SK-N-SH (cell line): ENCODE measurements around the gene MS4A10. TPM values are rescaled to one million over a fixed set of nuclear protein-coding genes. Genes with fewer than 3 reads are reported as not detected.

Experiments
- CTCF ChIA-PET: fragments of 300-600, 350-600 bp; formaldehyde crosslinking; extraction: SDS; loops from one replicate; lab custom pipeline; 2021; lab: Yijun Ruan, JAX
- POLR2A ChIA-PET: fragments of 350-600 bp; sonication (Branson Sonifier 250); formaldehyde crosslinking; extraction: SDS; loops from one replicate; lab custom pipeline; 2020; ENCODE audit warnings: antibody characterized with exemption, inconsistent platforms; lab: Yijun Ruan, JAX
- DNase-seq: peaks from one replicate; pipeline ENCODE4 v3.0.0; 2012
- H2AFZ ChIP-seq: fragments of 200-600 bp; sonication (generic); 2 replicates; pipeline ENCODE4 v1.8.1; 2016; ENCODE audit warnings: antibody characterized with exemption, mild to moderate bottlenecking, low read depth
- H3F3A ChIP-seq: fragments of 200-600 bp; sonication (generic); replicated peaks from 2 replicates; pipeline ENCODE3; 2016; ENCODE audit warnings: antibody characterized with exemption, mild to moderate bottlenecking; ENCODE audit not compliant: insufficient read depth
- H3K27ac ChIP-seq, 2 experiments: fragments of 200-500 bp in 1 of 2; fragments of 200-600 bp in 1 of 2; sonication (Bioruptor generic) in 1 of 2; sonication (generic), shearing (Covaris generic) in 1 of 2; 2 replicates each; pipeline versions ENCODE4 v1.5.1 to v1.6.1; 2014 to 2016; ENCODE audit warnings: low read depth in 2 of 2, inconsistent platforms in 1 of 2, low read length in 1 of 2, mild to moderate bottlenecking in 1 of 2, mixed read lengths in 1 of 2
- H3K27me3 ChIP-seq: fragments of 200-600 bp; sonication (generic), shearing (Covaris generic); 2 replicates; pipeline ENCODE4 v1.6.1; 2016; ENCODE audit warnings: mixed run types; ENCODE audit not compliant: insufficient read depth
- H3K36me3 ChIP-seq, 2 experiments: fragments of 200-500 bp in 1 of 2; fragments of 200-600 bp in 1 of 2; sonication (Bioruptor generic) in 1 of 2; sonication (generic) in 1 of 2; replicated peaks in 1 of 2; 2 replicates each; pipeline versions ENCODE3 to v1.5.1; 2014 to 2016; ENCODE audit warnings: low read length in 1 of 2, mild to moderate bottlenecking in 1 of 2; ENCODE audit not compliant: insufficient read depth in 2 of 2, control insufficient read depth in 1 of 2
- H3K4me1 ChIP-seq, 2 experiments: fragments of 200-500 bp in 1 of 2; fragments of 200-600 bp in 1 of 2; sonication (Bioruptor generic) in 1 of 2; sonication (generic), shearing (Covaris generic) in 1 of 2; 2 replicates each; pipeline versions ENCODE4 v1.5.1 to v1.6.1; 2014 to 2016; ENCODE audit warnings: low read depth in 1 of 2, low read length in 1 of 2, mixed run types in 1 of 2; ENCODE audit not compliant: insufficient read depth in 2 of 2, control insufficient read depth in 1 of 2
- H3K4me2 ChIP-seq: fragments of 200-600 bp; sonication (generic), shearing (Covaris generic); 2 replicates; pipeline ENCODE4 v1.6.1; 2017; ENCODE audit warnings: mixed run types
- H3K4me3 ChIP-seq, 2 experiments: fragments of 200-500 bp in 1 of 2; fragments of 200-600 bp in 1 of 2; sonication (Bioruptor generic) in 1 of 2; sonication (generic), shearing (Covaris generic) in 1 of 2; 2 replicates each; pipeline versions ENCODE4 v1.5.1 to v1.8.1; 2014 to 2016; ENCODE audit warnings: low read depth in 2 of 2, inconsistent platforms in 1 of 2, low read length in 1 of 2, mild to moderate bottlenecking in 1 of 2, mixed read lengths in 1 of 2, moderate library complexity in 1 of 2
- H3K79me2 ChIP-seq: fragments of 200-600 bp; sonication (generic); 2 replicates; pipeline ENCODE4 v1.8.1; 2017; ENCODE audit warnings: mild to moderate bottlenecking; ENCODE audit not compliant: insufficient read depth
- H3K9ac ChIP-seq: fragments of 200-600 bp; sonication (generic); 2 replicates; pipeline ENCODE4 v1.6.1; 2017; ENCODE audit warnings: mixed run types
- H3K9me2 ChIP-seq: fragments of 200-600 bp; sonication (generic); 2 replicates; pipeline ENCODE4 v1.6.1; 2017; ENCODE audit warnings: mixed run types
- H3K9me3 ChIP-seq: fragments of 200-600 bp; sonication (generic); 2 replicates; pipeline ENCODE4 v1.6.1; 2017; ENCODE audit warnings: mixed run types, mild to moderate bottlenecking, moderate library complexity
- H4K20me1 ChIP-seq: fragments of 200-600 bp; sonication (generic); 2 replicates; pipeline ENCODE4 v1.6.1; 2017; ENCODE audit warnings: mild to moderate bottlenecking, mixed run types; ENCODE audit not compliant: insufficient read depth
- CHD2 ChIP-seq: fragments of 150-350 bp; IDR thresholded peaks from 2 replicates; pipeline ENCODE4 v1.6.1; 2018; ENCODE audit warnings: low read length; ENCODE audit not compliant: partially characterized antibody
- EZH2phosphoT487 ChIP-seq: fragments of 200-600 bp; sonication (generic); IDR thresholded peaks from 2 replicates; pipeline ENCODE4 v1.6.1; 2017; ENCODE audit warnings: low read depth, mixed run types, mild to moderate bottlenecking, antibody characterized with exemption, moderate library complexity, borderline replicate concordance
- GABPA ChIP-seq: IDR thresholded peaks from 2 replicates; pipeline ENCODE4 v1.4.0; 2012; ENCODE audit warnings: low read depth, mild to moderate bottlenecking
- POLR2AphosphoS5 ChIP-seq: IDR thresholded peaks from 2 replicates; pipeline ENCODE4 v1.6.1; 2012; ENCODE audit warnings: low read depth, low read length
- RCOR1 ChIP-seq: fragments of 150-350 bp; IDR thresholded peaks from 2 replicates; pipeline ENCODE4 v1.6.1; 2017; ENCODE audit warnings: antibody characterized with exemption, low read length
- RXRA ChIP-seq: IDR thresholded peaks from 2 replicates; pipeline ENCODE4 v1.4.0; 2012; ENCODE audit warnings: low read depth, mild to moderate bottlenecking, borderline replicate concordance
- SIN3A ChIP-seq: IDR thresholded peaks from 2 replicates; pipeline ENCODE4 v1.6.1; 2012; ENCODE audit warnings: low read depth, mild to moderate bottlenecking, low read length, moderate library complexity, borderline replicate concordance
- SMC3 ChIP-seq: IDR thresholded peaks from 2 replicates; pipeline ENCODE4 v1.6.1; 2012; ENCODE audit warnings: low read depth, low read length, improper control_type of control experiment
- YY1 ChIP-seq: IDR thresholded peaks from 2 replicates; pipeline ENCODE4 v1.4.0; 2012; ENCODE audit warnings: low read depth, mild to moderate bottlenecking
- WGBS: methylation state at CpG from one replicate; pipeline ENCODE4 v1.1.6; 2017; ENCODE audit warnings: low lambda C conversion rate; 5-methylcytosine and 5-hydroxymethylcytosine counted together
- polyA plus RNA-seq, 3 experiments: library from polyadenylated mRNA; depleted of rRNA; stranded (reverse); fragments of >200 nt; gene quantifications; 2 replicates each; pipeline ENCODE4 v1.2.3, GENCODE V29; 2012
- TF ChIP-seq, protein P1 (sequence below): IDR thresholded peaks from 2 replicates; pipeline ENCODE4; 2012
- TF ChIP-seq, protein P2 (sequence below): IDR thresholded peaks from 2 replicates; pipeline ENCODE4 v1.4.0; 2012; ENCODE audit warnings: low read depth
- TF ChIP-seq, protein P3 (sequence below): fragments of 200-600 bp; sonication (generic); IDR thresholded peaks from 2 replicates; pipeline ENCODE4 v1.6.1; 2017; ENCODE audit warnings: antibody characterized with exemption, mild to moderate bottlenecking, moderate library complexity
- TF ChIP-seq, protein P4 (sequence below): fragments of 150-350 bp; IDR thresholded peaks from 2 replicates; pipeline ENCODE4 v1.6.1; 2016; ENCODE audit warnings: mild to moderate bottlenecking, low read depth, low read length
- TF ChIP-seq, protein P5 (sequence below): fragments of 150-350 bp; IDR thresholded peaks from 2 replicates; pipeline ENCODE4 v1.6.1; 2017; ENCODE audit warnings: antibody characterized with exemption, low read length, low read depth, borderline replicate concordance
- TF ChIP-seq, protein P6 (sequence below): IDR thresholded peaks from 2 replicates; pipeline ENCODE4 v1.6.1; 2012; ENCODE audit warnings: mild to moderate bottlenecking, low read depth, low read length, moderate library complexity

MS4A10 gene
- polyA plus RNA-seq, 1 of the 3 experiments (the other 2 are of a cell fraction), result not detected

DNA sequence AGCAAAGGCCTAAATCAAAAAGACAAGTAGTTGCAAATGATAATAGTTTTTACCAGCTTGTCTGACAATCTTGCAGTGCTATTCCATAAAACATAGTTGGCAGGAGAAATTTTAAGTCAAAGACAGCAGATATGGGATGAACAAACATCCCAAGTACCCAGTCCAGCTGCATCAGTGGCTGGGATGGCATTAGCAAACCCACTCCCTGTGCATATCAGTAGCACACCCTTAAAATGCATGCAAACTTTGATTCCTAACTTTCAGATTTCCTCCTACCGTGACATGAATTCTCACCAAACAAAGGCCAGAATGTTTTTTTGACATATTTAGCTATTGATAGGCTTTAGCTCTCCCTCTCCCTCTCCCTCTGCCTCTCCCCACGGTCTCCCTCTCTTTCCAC, 29.0 kb downstream of the MS4A10 start:
- H2AFZ ChIP-seq, result no peak overlapping the region
- no peak overlapping the region for H3K27ac ChIP-seq
- POLR2A ChIA-PET, result no interaction called here
- no peaks in the 10 kb centered on the region for H3K36me3 ChIP-seq
- H3K9me2 ChIP-seq, result no peaks in the 10 kb centered on the region
- no peak overlapping the region for H3K4me2 ChIP-seq
- DNase-seq, result no peak
- TF ChIP-seq, protein P1, sequence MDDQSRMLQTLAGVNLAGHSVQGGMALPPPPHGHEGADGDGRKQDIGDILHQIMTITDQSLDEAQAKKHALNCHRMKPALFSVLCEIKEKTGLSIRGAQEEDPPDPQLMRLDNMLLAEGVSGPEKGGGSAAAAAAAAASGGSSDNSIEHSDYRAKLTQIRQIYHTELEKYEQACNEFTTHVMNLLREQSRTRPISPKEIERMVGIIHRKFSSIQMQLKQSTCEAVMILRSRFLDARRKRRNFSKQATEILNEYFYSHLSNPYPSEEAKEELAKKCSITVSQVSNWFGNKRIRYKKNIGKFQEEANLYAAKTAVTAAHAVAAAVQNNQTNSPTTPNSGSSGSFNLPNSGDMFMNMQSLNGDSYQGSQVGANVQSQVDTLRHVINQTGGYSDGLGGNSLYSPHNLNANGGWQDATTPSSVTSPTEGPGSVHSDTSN, result no peak
- TF ChIP-seq SMC3 (no peak), GABPA (no peak)
- H3F3A ChIP-seq, result no peaks in the 10 kb centered on the region
- H3K4me3 ChIP-seq, result no peak overlapping the region
- CTCF ChIA-PET, result interaction anchor here (1.6 to 2.0 kb wide), 2 partner anchors 11 to 17 kb away, joined by 3 to 7 read pairs; no protein-coding TSS in a partner anchor
- no peaks in the 10 kb centered on the region; the same call in 1 of the 2 replicates for H3K27me3 ChIP-seq
- no peak overlapping the region for H3K9ac ChIP-seq
- H3K9me3 ChIP-seq, result no peaks in the 10 kb centered on the region; the same call in 1 of the 2 replicates
- 31% methylated on average over 2 of the region's 2 CpGs for WGBS
- H3K4me1 ChIP-seq, result no peaks in the 10 kb centered on the region
- H3K79me2 ChIP-seq, result no peaks in the 10 kb centered on the region
- no peaks in the 10 kb centered on the region for H4K20me1 ChIP-seq

DNA sequence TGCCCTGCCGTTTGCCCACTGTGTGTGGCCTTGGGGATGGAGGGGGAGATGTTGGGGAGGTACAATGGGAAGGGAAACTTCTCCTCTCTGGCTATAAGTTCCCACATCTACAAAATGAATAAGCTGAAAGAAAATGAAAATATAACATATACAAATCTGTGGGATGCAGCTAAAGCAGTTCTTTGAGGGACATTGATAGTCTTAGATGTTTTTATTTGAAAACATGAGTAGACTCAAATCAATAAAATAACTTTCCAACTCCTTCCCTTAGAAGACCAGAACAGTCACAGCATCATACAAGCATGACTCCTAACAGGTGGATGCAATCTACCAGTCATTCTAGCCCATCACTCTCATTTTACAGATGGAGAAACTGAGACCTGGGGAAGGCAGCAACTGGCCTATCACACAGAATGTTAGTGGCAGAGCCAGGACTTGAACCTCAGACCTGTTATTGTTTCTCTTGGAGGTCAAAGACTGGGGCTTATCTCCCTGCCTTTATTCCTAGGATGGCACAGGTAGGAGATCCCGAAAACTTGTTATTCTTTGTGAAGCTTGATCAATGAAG, 31.5 kb downstream of the MS4A10 start:
- H4K20me1 ChIP-seq, result no peaks in the 10 kb centered on the region
- H3K36me3 ChIP-seq, result no peaks in the 10 kb centered on the region
- no peaks in the 10 kb centered on the region for H3K79me2 ChIP-seq
- H3K4me1 ChIP-seq, result no peaks in the 10 kb centered on the region; a peak in 1 of 4 replicates
- H3F3A ChIP-seq, result no peaks in the 10 kb centered on the region
- H3K9me3 ChIP-seq, result no peaks in the 10 kb centered on the region; the same call in 1 of the 2 replicates
- CTCF ChIA-PET, result interaction anchor here (1.4 kb wide), 1 partner anchor 14 kb away, joined by 5 read pairs; no protein-coding TSS in a partner anchor
- 10% methylated on average over 2 of the region's 2 CpGs for WGBS
- POLR2A ChIA-PET, result no interaction called here
- H3K4me3 ChIP-seq, result no peak overlapping the region
- H3K27me3 ChIP-seq, result no peaks in the 10 kb centered on the region; the same call in 1 of the 2 replicates
- H3K9ac ChIP-seq, result no peak overlapping the region
- no peak overlapping the region for H2AFZ ChIP-seq
- H3K4me2 ChIP-seq, result no peak overlapping the region
- H3K9me2 ChIP-seq, result no peaks in the 10 kb centered on the region
- DNase-seq, result no peak
- H3K27ac ChIP-seq, result no peak overlapping the region
- TF ChIP-seq, protein P2, sequence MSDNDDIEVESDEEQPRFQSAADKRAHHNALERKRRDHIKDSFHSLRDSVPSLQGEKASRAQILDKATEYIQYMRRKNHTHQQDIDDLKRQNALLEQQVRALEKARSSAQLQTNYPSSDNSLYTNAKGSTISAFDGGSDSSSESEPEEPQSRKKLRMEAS, result no peak
- TF ChIP-seq YY1 (no peak), POLR2AphosphoS5 (no peak), SIN3A (no peak), RCOR1 (no peak), RXRA (no peak), CHD2 (no peak), EZH2phosphoT487 (no peak)
- TF ChIP-seq, protein P1, result no peak
- TF ChIP-seq, protein P3, sequence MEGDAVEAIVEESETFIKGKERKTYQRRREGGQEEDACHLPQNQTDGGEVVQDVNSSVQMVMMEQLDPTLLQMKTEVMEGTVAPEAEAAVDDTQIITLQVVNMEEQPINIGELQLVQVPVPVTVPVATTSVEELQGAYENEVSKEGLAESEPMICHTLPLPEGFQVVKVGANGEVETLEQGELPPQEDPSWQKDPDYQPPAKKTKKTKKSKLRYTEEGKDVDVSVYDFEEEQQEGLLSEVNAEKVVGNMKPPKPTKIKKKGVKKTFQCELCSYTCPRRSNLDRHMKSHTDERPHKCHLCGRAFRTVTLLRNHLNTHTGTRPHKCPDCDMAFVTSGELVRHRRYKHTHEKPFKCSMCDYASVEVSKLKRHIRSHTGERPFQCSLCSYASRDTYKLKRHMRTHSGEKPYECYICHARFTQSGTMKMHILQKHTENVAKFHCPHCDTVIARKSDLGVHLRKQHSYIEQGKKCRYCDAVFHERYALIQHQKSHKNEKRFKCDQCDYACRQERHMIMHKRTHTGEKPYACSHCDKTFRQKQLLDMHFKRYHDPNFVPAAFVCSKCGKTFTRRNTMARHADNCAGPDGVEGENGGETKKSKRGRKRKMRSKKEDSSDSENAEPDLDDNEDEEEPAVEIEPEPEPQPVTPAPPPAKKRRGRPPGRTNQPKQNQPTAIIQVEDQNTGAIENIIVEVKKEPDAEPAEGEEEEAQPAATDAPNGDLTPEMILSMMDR, result no peak
- TF ChIP-seq, protein P4, sequence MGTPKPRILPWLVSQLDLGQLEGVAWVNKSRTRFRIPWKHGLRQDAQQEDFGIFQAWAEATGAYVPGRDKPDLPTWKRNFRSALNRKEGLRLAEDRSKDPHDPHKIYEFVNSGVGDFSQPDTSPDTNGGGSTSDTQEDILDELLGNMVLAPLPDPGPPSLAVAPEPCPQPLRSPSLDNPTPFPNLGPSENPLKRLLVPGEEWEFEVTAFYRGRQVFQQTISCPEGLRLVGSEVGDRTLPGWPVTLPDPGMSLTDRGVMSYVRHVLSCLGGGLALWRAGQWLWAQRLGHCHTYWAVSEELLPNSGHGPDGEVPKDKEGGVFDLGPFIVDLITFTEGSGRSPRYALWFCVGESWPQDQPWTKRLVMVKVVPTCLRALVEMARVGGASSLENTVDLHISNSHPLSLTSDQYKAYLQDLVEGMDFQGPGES, result no peak
- TF ChIP-seq, protein P5, sequence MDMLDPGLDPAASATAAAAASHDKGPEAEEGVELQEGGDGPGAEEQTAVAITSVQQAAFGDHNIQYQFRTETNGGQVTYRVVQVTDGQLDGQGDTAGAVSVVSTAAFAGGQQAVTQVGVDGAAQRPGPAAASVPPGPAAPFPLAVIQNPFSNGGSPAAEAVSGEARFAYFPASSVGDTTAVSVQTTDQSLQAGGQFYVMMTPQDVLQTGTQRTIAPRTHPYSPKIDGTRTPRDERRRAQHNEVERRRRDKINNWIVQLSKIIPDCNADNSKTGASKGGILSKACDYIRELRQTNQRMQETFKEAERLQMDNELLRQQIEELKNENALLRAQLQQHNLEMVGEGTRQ, result no peak
- TF ChIP-seq, protein P6, sequence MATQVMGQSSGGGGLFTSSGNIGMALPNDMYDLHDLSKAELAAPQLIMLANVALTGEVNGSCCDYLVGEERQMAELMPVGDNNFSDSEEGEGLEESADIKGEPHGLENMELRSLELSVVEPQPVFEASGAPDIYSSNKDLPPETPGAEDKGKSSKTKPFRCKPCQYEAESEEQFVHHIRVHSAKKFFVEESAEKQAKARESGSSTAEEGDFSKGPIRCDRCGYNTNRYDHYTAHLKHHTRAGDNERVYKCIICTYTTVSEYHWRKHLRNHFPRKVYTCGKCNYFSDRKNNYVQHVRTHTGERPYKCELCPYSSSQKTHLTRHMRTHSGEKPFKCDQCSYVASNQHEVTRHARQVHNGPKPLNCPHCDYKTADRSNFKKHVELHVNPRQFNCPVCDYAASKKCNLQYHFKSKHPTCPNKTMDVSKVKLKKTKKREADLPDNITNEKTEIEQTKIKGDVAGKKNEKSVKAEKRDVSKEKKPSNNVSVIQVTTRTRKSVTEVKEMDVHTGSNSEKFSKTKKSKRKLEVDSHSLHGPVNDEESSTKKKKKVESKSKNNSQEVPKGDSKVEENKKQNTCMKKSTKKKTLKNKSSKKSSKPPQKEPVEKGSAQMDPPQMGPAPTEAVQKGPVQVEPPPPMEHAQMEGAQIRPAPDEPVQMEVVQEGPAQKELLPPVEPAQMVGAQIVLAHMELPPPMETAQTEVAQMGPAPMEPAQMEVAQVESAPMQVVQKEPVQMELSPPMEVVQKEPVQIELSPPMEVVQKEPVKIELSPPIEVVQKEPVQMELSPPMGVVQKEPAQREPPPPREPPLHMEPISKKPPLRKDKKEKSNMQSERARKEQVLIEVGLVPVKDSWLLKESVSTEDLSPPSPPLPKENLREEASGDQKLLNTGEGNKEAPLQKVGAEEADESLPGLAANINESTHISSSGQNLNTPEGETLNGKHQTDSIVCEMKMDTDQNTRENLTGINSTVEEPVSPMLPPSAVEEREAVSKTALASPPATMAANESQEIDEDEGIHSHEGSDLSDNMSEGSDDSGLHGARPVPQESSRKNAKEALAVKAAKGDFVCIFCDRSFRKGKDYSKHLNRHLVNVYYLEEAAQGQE, result no peak
